H9 (cell line): ENCODE data around the gene CD2AP. TPM values are rescaled to one million over a fixed set of nuclear protein-coding genes. Genes with fewer than 3 reads are reported as not detected.

Source experiments
- DNase-seq: peaks from one replicate; pipeline ENCODE4 v3.0.0-alpha.2; 2017
- H2AFZ ChIP-seq: one replicate; pipeline ENCODE4 v1.6.1; 2013; ENCODE audit warnings: mild to moderate bottlenecking, low read length, control low read depth, moderate library complexity
- H2AK5ac ChIP-seq: 2 replicates; pipeline ENCODE4 v1.6.1; 2013; ENCODE audit warnings: low read length, control low read depth, mixed read lengths; ENCODE audit not compliant: insufficient read length
- H2BK120ac ChIP-seq: one replicate; pipeline ENCODE4 v1.6.1; 2013; ENCODE audit warnings: low read depth, mild to moderate bottlenecking, low read length, control low read depth, inconsistent platforms; ENCODE audit not compliant: poor library complexity, severe bottlenecking
- H2BK12ac ChIP-seq: 2 replicates; pipeline ENCODE4 v1.6.1; 2013; ENCODE audit warnings: low read length, control low read depth, mixed read lengths, low read depth; ENCODE audit not compliant: insufficient read length
- H2BK15ac ChIP-seq: 2 replicates; pipeline ENCODE4 v1.6.1; 2013; ENCODE audit warnings: low read depth, low read length, control low read depth
- H2BK20ac ChIP-seq: one replicate; pipeline ENCODE4 v1.6.1; 2013; ENCODE audit warnings: low read depth, mild to moderate bottlenecking, low read length, control low read depth, inconsistent platforms; ENCODE audit not compliant: poor library complexity, severe bottlenecking
- H2BK5ac ChIP-seq: 2 replicates; pipeline ENCODE4 v1.6.1; 2013; ENCODE audit warnings: low read length, control low read depth, mixed read lengths; ENCODE audit not compliant: insufficient read length
- H3K14ac ChIP-seq: 2 replicates; pipeline ENCODE4 v1.6.1; 2013; ENCODE audit warnings: low read length, control low read depth; ENCODE audit not compliant: insufficient read depth
- H3K18ac ChIP-seq: 2 replicates; pipeline ENCODE4 v1.6.1; 2013; ENCODE audit warnings: low read depth, mild to moderate bottlenecking, mixed read lengths, low read length, control low read depth; ENCODE audit not compliant: insufficient read length
- H3K23ac ChIP-seq: 2 replicates; pipeline ENCODE4 v1.6.1; 2013; ENCODE audit warnings: low read length, control low read depth, mixed read lengths, low read depth; ENCODE audit not compliant: insufficient read length
- H3K23me2 ChIP-seq: 2 replicates; pipeline ENCODE4 v1.6.1; 2013; ENCODE audit warnings: low read depth, mild to moderate bottlenecking, mixed read lengths, low read length, control low read depth; ENCODE audit not compliant: insufficient read length, poor library complexity, severe bottlenecking
- H3K27ac ChIP-seq: 2 replicates; pipeline ENCODE4 v1.5.1; 2013; ENCODE audit warnings: low read length, control low read depth, mixed read lengths, low read depth; ENCODE audit not compliant: insufficient read length
- H3K27me3 ChIP-seq: 2 replicates; pipeline ENCODE4 v1.6.1; 2013; ENCODE audit warnings: low read length, control low read depth, inconsistent platforms; ENCODE audit not compliant: insufficient read depth
- H3K4ac ChIP-seq: 2 replicates; pipeline ENCODE4 v1.6.1; 2013; ENCODE audit warnings: low read depth, mild to moderate bottlenecking, control low read depth, inconsistent platforms, low read length, moderate library complexity
- H3K4me1 ChIP-seq: 2 replicates; pipeline ENCODE4 v1.6.1; 2013; ENCODE audit warnings: low read length, control low read depth, inconsistent platforms; ENCODE audit not compliant: insufficient read depth
- H3K4me2 ChIP-seq: 2 replicates; pipeline ENCODE4 v1.6.1; 2013; ENCODE audit warnings: low read length, control low read depth, mixed read lengths; ENCODE audit not compliant: insufficient read length, insufficient read depth
- H3K56ac ChIP-seq: 2 replicates; pipeline ENCODE4 v1.6.1; 2013; ENCODE audit warnings: low read depth, mild to moderate bottlenecking, mixed read lengths, low read length, control low read depth; ENCODE audit not compliant: insufficient read length
- H3K79me1 ChIP-seq: 2 replicates; pipeline ENCODE4 v1.6.1; 2013; ENCODE audit warnings: low read depth, mild to moderate bottlenecking, moderate library complexity, low read length, control low read depth, inconsistent platforms; ENCODE audit not compliant: insufficient read depth, poor library complexity, severe bottlenecking
- H3K79me2 ChIP-seq: 2 replicates; pipeline ENCODE4 v1.6.1; 2013; ENCODE audit warnings: low read length, control low read depth, inconsistent platforms; ENCODE audit not compliant: insufficient read depth
- H3K9ac ChIP-seq: 2 replicates; pipeline ENCODE4 v1.6.1; 2013; ENCODE audit warnings: low read length, control low read depth, mixed read lengths; ENCODE audit not compliant: insufficient read length; ENCODE audit errors: extremely low read depth
- H3K9me3 ChIP-seq: one replicate; pipeline ENCODE4 v1.6.1; 2013; ENCODE audit warnings: low read depth, low read length, inconsistent platforms; ENCODE audit not compliant: control insufficient read depth
- H3T11ph ChIP-seq: one replicate; pipeline ENCODE4 v1.6.1; 2013; ENCODE audit warnings: mild to moderate bottlenecking, low read length, control low read depth, inconsistent platforms
- H4K20me1 ChIP-seq: one replicate; pipeline ENCODE4 v1.6.1; 2013; ENCODE audit not compliant: control insufficient read depth, insufficient read length, insufficient read depth
- H4K5ac ChIP-seq: 2 replicates; pipeline ENCODE4 v1.6.1; 2013; ENCODE audit warnings: low read depth, mild to moderate bottlenecking, mixed read lengths, low read length, control low read depth; ENCODE audit not compliant: insufficient read length
- H4K8ac ChIP-seq: replicated peaks from 2 replicates; pipeline ENCODE4 v1.6.1; 2013; ENCODE audit warnings: low read length, control low read depth, mixed read lengths, low read depth; ENCODE audit not compliant: insufficient read length
- H4K91ac ChIP-seq: 2 replicates; pipeline ENCODE4 v1.6.1; 2013; ENCODE audit warnings: low read depth, mild to moderate bottlenecking, moderate library complexity, mixed read lengths, low read length, control low read depth; ENCODE audit not compliant: insufficient read length
- H3K27ac Mint-ChIP-seq, 3 experiments: 2 replicates in 2 of 3; 3 replicates in 1 of 3; pipeline ENCODE4 v1.8.0; 2020 to 2021; ENCODE audit warnings: mixed read lengths in 3 of 3, mild to moderate bottlenecking in 1 of 3, moderate library complexity in 1 of 3
- H3K27me3 Mint-ChIP-seq: 2 replicates; pipeline ENCODE4 v1.8.0; 2021; ENCODE audit warnings: low read depth, mild to moderate bottlenecking, moderate library complexity, mixed read lengths
- H3K36me3 Mint-ChIP-seq, 3 experiments: 2 replicates in 2 of 3; 3 replicates in 1 of 3; pipeline ENCODE4 v1.8.0; 2020 to 2021; ENCODE audit warnings: low read depth in 3 of 3, mixed read lengths in 3 of 3; ENCODE audit not compliant: insufficient read depth in 1 of 3
- H3K4me1 Mint-ChIP-seq, 2 experiments: 2 replicates each; pipeline ENCODE4 v1.8.0; 2020; ENCODE audit warnings: mixed read lengths in 2 of 2
- H3K4me3 Mint-ChIP-seq, 2 experiments: 2 replicates in 1 of 2; 3 replicates in 1 of 2; pipeline ENCODE4 v1.8.0; 2020 to 2021; ENCODE audit warnings: mild to moderate bottlenecking in 2 of 2, mixed read lengths in 2 of 2, moderate library complexity in 1 of 2
- H3K9me3 Mint-ChIP-seq, 2 experiments: 2 replicates in 1 of 2; 3 replicates in 1 of 2; pipeline ENCODE4 v1.8.0; 2020; ENCODE audit warnings: mild to moderate bottlenecking in 2 of 2, mixed read lengths in 2 of 2, moderate library complexity in 1 of 2
- CTCF ChIP-seq: fragments of 200-600 bp; sonication (generic); conservative IDR thresholded peaks from 3 replicates; pipeline ENCODE4 v1.8.0; 2021; ENCODE audit warnings: antibody characterized with exemption, mild to moderate bottlenecking
- WGBS: extraction: QIAGEN DNeasy Blood & Tissue Kit; methylation state at CpG from one replicate; pipeline ENCODE4 v1.1.7; 2013; ENCODE audit warnings: missing lambda C conversion rate, low lambda C conversion rate, mixed read lengths; ENCODE audit not compliant: insufficient read length; ENCODE audit errors: extremely low coverage; 5-methylcytosine and 5-hydroxymethylcytosine counted together
- total RNA-seq: library from RNA; stranded (reverse); gene quantifications from 2 replicates; pipeline ENCODE4 v1.2.1, GENCODE V29; 2021

The CD2AP gene
- total RNA-seq, 1 experiment from 2014 or later = 50.1 TPM

GRCh38 chr6:47661960-47662359, 184.4 kb downstream of the CD2AP start:
- H3K9me3 Mint-ChIP-seq = no peaks in the 10 kb centered on the region

More at GRCh38 chr6:47661960-47662359, 184.4 kb downstream of the CD2AP start:
- no peaks in the 10 kb centered on the region for H3K23me2 ChIP-seq
- Mint-ChIP-seq H3K4me1 (peaks cover 12 to 16% of the 10 kb centered on the region in 2 experiments), H3K4me3 (no peak overlapping the region), H3K27me3 (no peaks in the 10 kb centered on the region), H3K27ac (no peak overlapping the region), H3K36me3 (no peaks in the 10 kb centered on the region)
- H4K91ac ChIP-seq = no peak overlapping the region
- no peak overlapping the region for H2BK15ac ChIP-seq
- no peak overlapping the region for H2BK20ac ChIP-seq
- no CpG with 5 or more reads among the region's 5 CpGs for WGBS
- TF ChIP-seq CTCF = no peak
- no peak overlapping the region for H3K4ac ChIP-seq
- H3K27me3 ChIP-seq = no peaks in the 10 kb centered on the region
- H3K4me1 ChIP-seq = peaks cover 3% of the 10 kb centered on the region; the same call in 1 of the 2 replicates
- H4K5ac ChIP-seq = no peak overlapping the region
- no peak overlapping the region for H3K4me2 ChIP-seq
- H3K79me2 ChIP-seq = no peaks in the 10 kb centered on the region
- no peak overlapping the region for H2AFZ ChIP-seq
- no peak overlapping the region for H3K18ac ChIP-seq
- H3K14ac ChIP-seq = no peak overlapping the region
- no peak overlapping the region for H4K8ac ChIP-seq
- no peaks in the 10 kb centered on the region for H3K9me3 ChIP-seq
- no peak overlapping the region for H3K56ac ChIP-seq
- no peak for DNase-seq
- no peak overlapping the region for H3K9ac ChIP-seq
- H2BK5ac ChIP-seq = no peak overlapping the region
- no peak overlapping the region for H2BK120ac ChIP-seq
- H3K27ac ChIP-seq = no peak overlapping the region
- H3K23ac ChIP-seq = no peak overlapping the region
- H3K79me1 ChIP-seq = no peaks in the 10 kb centered on the region
- H3T11ph ChIP-seq = no peak overlapping the region
- H2AK5ac ChIP-seq = no peak overlapping the region
- no peak overlapping the region for H2BK12ac ChIP-seq
- H4K20me1 ChIP-seq = no peaks in the 10 kb centered on the region
